ENCODE data around the gene PTPN23. TPM values are rescaled to one million over a fixed set of nuclear protein-coding genes. Genes with fewer than 3 reads are reported as not detected.

PTPN23 gene
- polyA plus RNA-seq, 1 donor from 2014 or later = 36.2 TPM

DNA sequence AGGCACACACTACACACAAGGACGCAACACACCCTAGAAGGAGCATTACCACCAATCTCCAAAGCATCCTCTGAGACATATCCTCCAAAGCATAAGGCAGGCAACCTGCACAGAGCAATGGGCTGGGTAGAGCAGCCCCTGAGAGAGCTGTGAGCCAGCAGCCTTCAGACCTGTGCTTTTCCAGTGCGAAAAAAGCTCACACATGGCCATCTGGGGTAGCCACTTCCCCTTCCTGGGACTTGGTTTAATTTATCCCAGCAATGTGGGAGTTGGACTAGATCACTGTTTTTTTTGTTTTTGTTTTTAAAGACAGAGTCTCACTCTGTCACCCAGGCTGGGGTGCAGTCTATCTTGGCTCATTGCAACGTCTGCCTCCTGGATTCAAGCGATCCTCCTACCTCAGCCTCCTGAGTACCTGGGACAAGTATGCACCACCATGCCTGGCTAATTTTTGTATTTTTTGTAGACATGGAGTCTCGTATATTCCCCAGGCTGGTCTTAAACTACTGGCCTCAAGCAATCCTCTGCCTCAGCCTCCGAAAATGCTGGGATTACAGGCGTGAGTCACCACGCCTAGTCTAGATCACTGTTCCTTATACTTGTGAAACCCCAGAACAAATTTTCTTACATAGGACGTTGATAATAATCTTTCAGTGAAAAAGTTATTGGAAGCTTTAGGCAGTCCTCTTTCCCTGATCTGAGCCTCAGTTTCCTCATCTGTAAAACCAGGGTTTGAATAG is 18.9 kb downstream of the PTPN23 start:
- Histone ChIP-seq H3K27ac (ENCODE audit: low read length) (no peak overlapping the region), H3K79me2 (replicated peaks; ENCODE audit: insufficient read depth, low read length) (no peaks in the 10 kb centered on the region), H3K9me3 (ENCODE audit: low read length) (no peaks in the 10 kb centered on the region), H4K20me1 (ENCODE audit: insufficient read depth) (no peaks in the 10 kb centered on the region), H3F3A (ENCODE audit: insufficient read depth, low read length, poor library complexity, severe bottlenecking) (no peaks in the 10 kb centered on the region), H2AFZ (ENCODE audit: low read depth, low read length) (no peak overlapping the region), H3K36me3 (ENCODE audit: insufficient read depth, low read length) (no peaks in the 10 kb centered on the region), H3K27me3 (ENCODE audit: insufficient read depth, low read depth, low read length) (no peaks in the 10 kb centered on the region), H3K9me2 (ENCODE audit: insufficient read depth, low read length) (no peaks in the 10 kb centered on the region), H3K4me3 (ENCODE audit: low read length) (no peak overlapping the region), H3K4me2 (ENCODE audit: low read length) (no peak overlapping the region), H3K9ac (ENCODE audit: low read length) (no peak overlapping the region)
- TF ChIP-seq EZH2 (IDR thresholded peaks at IDR 0.05; ENCODE audit: borderline replicate concordance, insufficient read depth, low read length, poor library complexity, severe bottlenecking) = no peak
- no peak for TF ChIP-seq TAF1 (IDR thresholded peaks at IDR 0.05; ENCODE audit: low read depth)
- no peak for TF ChIP-seq RAD21 (conservative IDR thresholded peaks at IDR 0.05)
- TF ChIP-seq, protein P1, sequence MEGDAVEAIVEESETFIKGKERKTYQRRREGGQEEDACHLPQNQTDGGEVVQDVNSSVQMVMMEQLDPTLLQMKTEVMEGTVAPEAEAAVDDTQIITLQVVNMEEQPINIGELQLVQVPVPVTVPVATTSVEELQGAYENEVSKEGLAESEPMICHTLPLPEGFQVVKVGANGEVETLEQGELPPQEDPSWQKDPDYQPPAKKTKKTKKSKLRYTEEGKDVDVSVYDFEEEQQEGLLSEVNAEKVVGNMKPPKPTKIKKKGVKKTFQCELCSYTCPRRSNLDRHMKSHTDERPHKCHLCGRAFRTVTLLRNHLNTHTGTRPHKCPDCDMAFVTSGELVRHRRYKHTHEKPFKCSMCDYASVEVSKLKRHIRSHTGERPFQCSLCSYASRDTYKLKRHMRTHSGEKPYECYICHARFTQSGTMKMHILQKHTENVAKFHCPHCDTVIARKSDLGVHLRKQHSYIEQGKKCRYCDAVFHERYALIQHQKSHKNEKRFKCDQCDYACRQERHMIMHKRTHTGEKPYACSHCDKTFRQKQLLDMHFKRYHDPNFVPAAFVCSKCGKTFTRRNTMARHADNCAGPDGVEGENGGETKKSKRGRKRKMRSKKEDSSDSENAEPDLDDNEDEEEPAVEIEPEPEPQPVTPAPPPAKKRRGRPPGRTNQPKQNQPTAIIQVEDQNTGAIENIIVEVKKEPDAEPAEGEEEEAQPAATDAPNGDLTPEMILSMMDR (IDR thresholded peaks at IDR 0.05; ENCODE audit: poor library complexity, severe bottlenecking) = no peak
- TF ChIP-seq, protein P2, sequence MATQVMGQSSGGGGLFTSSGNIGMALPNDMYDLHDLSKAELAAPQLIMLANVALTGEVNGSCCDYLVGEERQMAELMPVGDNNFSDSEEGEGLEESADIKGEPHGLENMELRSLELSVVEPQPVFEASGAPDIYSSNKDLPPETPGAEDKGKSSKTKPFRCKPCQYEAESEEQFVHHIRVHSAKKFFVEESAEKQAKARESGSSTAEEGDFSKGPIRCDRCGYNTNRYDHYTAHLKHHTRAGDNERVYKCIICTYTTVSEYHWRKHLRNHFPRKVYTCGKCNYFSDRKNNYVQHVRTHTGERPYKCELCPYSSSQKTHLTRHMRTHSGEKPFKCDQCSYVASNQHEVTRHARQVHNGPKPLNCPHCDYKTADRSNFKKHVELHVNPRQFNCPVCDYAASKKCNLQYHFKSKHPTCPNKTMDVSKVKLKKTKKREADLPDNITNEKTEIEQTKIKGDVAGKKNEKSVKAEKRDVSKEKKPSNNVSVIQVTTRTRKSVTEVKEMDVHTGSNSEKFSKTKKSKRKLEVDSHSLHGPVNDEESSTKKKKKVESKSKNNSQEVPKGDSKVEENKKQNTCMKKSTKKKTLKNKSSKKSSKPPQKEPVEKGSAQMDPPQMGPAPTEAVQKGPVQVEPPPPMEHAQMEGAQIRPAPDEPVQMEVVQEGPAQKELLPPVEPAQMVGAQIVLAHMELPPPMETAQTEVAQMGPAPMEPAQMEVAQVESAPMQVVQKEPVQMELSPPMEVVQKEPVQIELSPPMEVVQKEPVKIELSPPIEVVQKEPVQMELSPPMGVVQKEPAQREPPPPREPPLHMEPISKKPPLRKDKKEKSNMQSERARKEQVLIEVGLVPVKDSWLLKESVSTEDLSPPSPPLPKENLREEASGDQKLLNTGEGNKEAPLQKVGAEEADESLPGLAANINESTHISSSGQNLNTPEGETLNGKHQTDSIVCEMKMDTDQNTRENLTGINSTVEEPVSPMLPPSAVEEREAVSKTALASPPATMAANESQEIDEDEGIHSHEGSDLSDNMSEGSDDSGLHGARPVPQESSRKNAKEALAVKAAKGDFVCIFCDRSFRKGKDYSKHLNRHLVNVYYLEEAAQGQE (IDR thresholded peaks at IDR 0.05; ENCODE audit: borderline replicate concordance) = no peak

DNA sequence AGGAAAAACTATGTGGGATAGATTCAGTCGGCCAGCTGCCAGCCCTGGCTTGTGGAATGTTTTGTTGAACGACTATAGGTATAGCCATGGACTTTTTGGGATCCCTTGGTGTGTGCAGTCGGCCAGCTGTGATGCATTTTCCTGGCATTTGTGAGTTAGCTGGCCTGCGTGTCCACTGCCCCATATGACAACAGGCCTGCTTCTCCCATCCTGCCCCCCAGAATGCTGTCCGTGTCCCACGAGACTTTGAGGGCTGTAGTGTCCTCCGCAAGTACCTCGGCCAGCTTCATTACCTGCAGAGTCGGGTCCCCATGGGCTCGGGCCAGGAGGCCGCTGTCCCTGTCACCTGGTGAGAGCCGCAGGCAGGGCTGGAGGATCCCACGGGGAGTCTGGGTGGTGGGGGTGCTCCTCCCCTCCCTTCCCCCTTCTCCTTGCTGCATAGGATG is 23.6 kb downstream of the PTPN23 start:
- no peak overlapping the region for H3K4me3 ChIP-seq (ENCODE audit: low read length)

More for the DNA sequence above, 23.6 kb downstream of the PTPN23 start:
- no peak overlapping the region for H2AFZ ChIP-seq (ENCODE audit: low read depth, low read length)
- H3K9me2 ChIP-seq (ENCODE audit: insufficient read depth, low read length) = no peaks in the 10 kb centered on the region
- no peaks in the 10 kb centered on the region for H3K9me3 ChIP-seq (ENCODE audit: low read length)
- H3K79me2 ChIP-seq (replicated peaks; ENCODE audit: insufficient read depth, low read length) = no peaks in the 10 kb centered on the region
- H4K20me1 ChIP-seq (ENCODE audit: insufficient read depth) = no peaks in the 10 kb centered on the region
- H3K4me2 ChIP-seq (ENCODE audit: low read length) = no peak overlapping the region
- H3F3A ChIP-seq (ENCODE audit: insufficient read depth, low read length, poor library complexity, severe bottlenecking) = no peaks in the 10 kb centered on the region
- H3K27ac ChIP-seq (ENCODE audit: low read length) = no peak overlapping the region
- TF ChIP-seq, protein P1 (IDR thresholded peaks at IDR 0.05; ENCODE audit: poor library complexity, severe bottlenecking) = no peak
- TF ChIP-seq EP300 (conservative IDR thresholded peaks at IDR 0.05; ENCODE audit: poor library complexity, severe bottlenecking) = no peak
- TF ChIP-seq TAF1 (IDR thresholded peaks at IDR 0.05; ENCODE audit: low read depth) = no peak
- no peak for TF ChIP-seq POLR2AphosphoS5 (IDR thresholded peaks at IDR 0.05)
- no peaks in the 10 kb centered on the region for H3K36me3 ChIP-seq (ENCODE audit: insufficient read depth, low read length)
- no peak overlapping the region for H3K9ac ChIP-seq (ENCODE audit: low read length)
- no peaks in the 10 kb centered on the region for H3K27me3 ChIP-seq (ENCODE audit: insufficient read depth, low read depth, low read length)

Data from neural cell (in vitro differentiated cells).